T1000 (cell line): ENCODE data around the gene TRMT6.

Experiments
- DNase-seq: peaks from one replicate; lab custom pipeline; 2025; ENCODE audit warnings: mixed read lengths; lab: John Stamatoyannopoulos, UW

TRMT6 gene

GRCh38 chr20:5949943-5950270 lies 426 bp downstream of the TRMT6 start:
- no peak for DNase-seq

- no peak for DNase-seq
Measured at GRCh38 chr20:5947276-5947675, 3.1 kb downstream of the TRMT6 start.

- DNase-seq, result peak; percentile 26
Measured at GRCh38 chr20:5945963-5946362, 4.4 kb downstream of the TRMT6 start.

GRCh38 chr20:5938456-5939029 lies 11.8 kb downstream of the TRMT6 start:
- DNase-seq, result no peak

- no peak for DNase-seq
Measured at GRCh38 chr20:5936238-5936637, 14.1 kb downstream of the TRMT6 start.

GRCh38 chr20:5935384-5935783 lies 14.9 kb downstream of the TRMT6 start:
- DNase-seq, result no peak

- no peak for DNase-seq
Measured at GRCh38 chr20:5933802-5934436, 16.4 kb downstream of the TRMT6 start.

GRCh38 chr20:5932796-5933195 lies 17.5 kb downstream of the TRMT6 start:
- DNase-seq, result no peak

- DNase-seq, result no peak
Measured at GRCh38 chr20:5931411-5931810, 18.9 kb downstream of the TRMT6 start.

- no peak for DNase-seq
Measured at GRCh38 chr20:5928836-5929715, 21.3 kb downstream of the TRMT6 start.

GRCh38 chr20:5927749-5928462 lies 22.4 kb downstream of the TRMT6 start:
- DNase-seq, result no peak

- no peak for DNase-seq
Measured at GRCh38 chr20:5925551-5925950, 24.8 kb downstream of the TRMT6 start.

- no peak for DNase-seq
Measured at GRCh38 chr20:5923493-5923892, 26.8 kb downstream of the TRMT6 start.

- no peak for DNase-seq
Measured at GRCh38 chr20:5920581-5920980, 29.8 kb downstream of the TRMT6 start.

GRCh38 chr20:5919626-5920544 lies 30.4 kb downstream of the TRMT6 start:
- DNase-seq, result no peak

GRCh38 chr20:5918856-5919625 lies 31.3 kb downstream of the TRMT6 start:
- no peak for DNase-seq

- DNase-seq, result no peak
Measured at GRCh38 chr20:5914859-5915258, 35.5 kb downstream of the TRMT6 start.

- DNase-seq, result no peak
Measured at GRCh38 chr20:5913166-5913565, 37.2 kb downstream of the TRMT6 start.

- DNase-seq, result no peak
Measured at GRCh38 chr20:5910186-5910585, 40.1 kb downstream of the TRMT6 start.

GRCh38 chr20:5908981-5909380 lies 41.4 kb downstream of the TRMT6 start:
- no peak for DNase-seq

GRCh38 chr20:5900908-5901307 lies 49.4 kb downstream of the TRMT6 start:
- no peak for DNase-seq
